ENCODE measurements around the gene COQ8A.
"Not testable (repeated sequence)": the region's sequence is repeated elsewhere in the genome, so short reads cannot be mapped to it uniquely, and the experiment has no call there.

Gene COQ8A

GRCh38 chr1:226985839-226986463, 45.9 kb downstream of the COQ8A start:
- no peak for DNase-seq

GRCh38 chr1:226986496-226987178, 46.5 kb downstream of the COQ8A start:
- no peak for DNase-seq

- DNase-seq: no peak
Measured at GRCh38 chr1:226987179-226987536, 47.1 kb downstream of the COQ8A start.

DNA sequence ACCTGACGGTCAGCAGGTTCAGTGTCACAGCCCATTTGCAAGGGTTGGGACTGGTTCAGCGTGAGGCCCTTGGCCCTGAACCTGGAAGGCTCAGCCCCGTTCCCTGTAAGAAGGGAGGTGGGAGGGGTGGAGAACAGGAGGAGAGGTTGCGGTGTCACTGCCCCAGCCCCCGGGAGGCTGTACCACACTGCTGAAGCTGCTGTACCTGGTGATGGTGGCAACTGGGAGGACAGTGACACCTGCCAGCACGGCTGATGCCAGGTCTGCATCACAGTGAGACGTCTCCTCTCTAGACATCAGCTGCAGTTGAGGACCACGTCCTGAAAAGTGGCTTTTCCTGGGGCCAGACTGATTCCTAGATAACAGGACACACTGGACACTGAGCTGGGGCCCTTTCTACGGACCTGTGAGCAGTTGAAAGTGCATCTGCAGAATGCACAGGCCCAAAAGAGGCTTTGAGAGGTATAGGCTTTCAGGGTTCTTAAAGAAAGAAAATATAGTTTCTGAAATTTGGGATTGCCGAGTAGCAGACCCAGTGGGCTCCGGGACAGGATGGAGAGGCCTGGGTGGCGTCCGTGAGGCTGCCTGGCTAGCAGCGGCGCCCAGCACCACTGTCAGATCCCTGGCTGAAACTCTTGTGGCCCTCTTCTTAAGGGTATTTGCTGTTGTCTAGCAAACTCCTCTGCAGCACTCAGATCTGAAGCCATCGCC, 47.7 kb downstream of the COQ8A start:
- DNase-seq: no peak

GRCh38 chr1:226988334-226988666, 48.2 kb downstream of the COQ8A start:
- DNase-seq: peak in 1 of 2 experiments; percentile 13

GRCh38 chr1:226989085-226989920, 49.2 kb downstream of the COQ8A start:
- no peak for DNase-seq

DNA sequence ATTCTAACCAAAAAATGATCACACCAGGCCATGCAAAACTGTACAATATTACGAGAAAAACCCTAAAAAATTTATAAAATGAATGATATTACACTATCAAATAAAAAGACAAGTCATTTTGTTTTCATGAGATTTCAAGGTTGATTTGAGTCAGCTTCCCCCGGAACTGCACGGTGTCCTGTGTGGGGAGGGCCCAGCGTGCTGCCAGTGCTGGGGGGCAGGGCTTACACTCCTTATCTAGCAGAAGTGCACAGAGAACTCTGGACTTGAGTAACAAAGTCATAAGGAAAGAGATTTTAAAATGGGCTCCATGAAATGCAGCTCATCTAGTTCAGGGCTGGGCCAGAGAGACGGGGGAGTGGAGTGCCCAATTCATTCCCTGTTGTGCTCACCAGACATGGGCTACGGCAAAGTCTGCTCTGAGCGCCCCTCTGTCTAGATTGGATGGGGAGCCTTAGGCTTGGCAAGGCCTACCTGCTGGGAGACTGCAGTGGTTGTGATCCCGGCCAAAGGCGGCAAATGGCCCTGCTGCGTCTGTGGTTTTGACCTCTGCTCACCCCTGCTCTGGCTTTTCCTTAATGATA, 50.1 kb downstream of the COQ8A start:
- no peak for DNase-seq

GRCh38 chr1:226991920-226992319, 51.8 kb downstream of the COQ8A start:
- no peak for DNase-seq

DNA sequence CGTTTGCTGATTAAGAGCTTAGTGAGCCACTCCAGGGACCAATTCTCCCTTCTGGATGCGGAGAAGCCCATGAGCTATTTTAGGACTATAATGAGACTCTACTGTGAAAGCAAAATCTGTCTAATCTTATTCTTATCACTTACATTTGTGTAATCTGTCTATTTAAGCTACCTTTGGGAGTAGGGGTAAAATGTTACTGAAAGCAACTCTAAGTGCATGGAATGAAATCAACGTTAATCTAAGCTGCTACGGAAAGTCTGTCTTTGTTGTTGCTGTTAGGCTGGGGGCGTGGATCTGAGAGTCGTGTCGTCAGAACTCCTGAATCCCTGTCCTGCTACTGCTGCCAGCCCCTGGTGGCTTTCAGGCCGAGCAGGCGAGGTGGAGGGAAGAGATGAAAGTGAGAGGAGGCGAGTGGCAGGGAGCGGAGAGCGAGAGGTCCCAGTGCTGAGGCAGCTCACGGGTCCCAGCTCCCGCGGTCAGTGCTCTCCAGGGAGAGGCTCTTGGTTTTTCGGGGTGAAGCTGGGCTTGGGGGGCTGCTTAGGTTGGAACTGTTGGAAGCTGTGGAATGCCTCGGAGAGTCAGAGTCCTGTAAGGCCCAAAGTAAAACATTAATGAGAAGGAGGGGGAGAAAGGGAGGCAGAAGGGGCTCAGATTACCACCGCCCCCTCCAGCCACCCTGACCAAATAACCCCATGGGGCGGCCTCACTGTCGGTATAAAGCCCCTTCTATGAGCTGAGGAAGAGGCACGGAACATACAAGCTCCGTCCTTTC, 53.9 kb downstream of the COQ8A start:
- no peak for DNase-seq

DNA sequence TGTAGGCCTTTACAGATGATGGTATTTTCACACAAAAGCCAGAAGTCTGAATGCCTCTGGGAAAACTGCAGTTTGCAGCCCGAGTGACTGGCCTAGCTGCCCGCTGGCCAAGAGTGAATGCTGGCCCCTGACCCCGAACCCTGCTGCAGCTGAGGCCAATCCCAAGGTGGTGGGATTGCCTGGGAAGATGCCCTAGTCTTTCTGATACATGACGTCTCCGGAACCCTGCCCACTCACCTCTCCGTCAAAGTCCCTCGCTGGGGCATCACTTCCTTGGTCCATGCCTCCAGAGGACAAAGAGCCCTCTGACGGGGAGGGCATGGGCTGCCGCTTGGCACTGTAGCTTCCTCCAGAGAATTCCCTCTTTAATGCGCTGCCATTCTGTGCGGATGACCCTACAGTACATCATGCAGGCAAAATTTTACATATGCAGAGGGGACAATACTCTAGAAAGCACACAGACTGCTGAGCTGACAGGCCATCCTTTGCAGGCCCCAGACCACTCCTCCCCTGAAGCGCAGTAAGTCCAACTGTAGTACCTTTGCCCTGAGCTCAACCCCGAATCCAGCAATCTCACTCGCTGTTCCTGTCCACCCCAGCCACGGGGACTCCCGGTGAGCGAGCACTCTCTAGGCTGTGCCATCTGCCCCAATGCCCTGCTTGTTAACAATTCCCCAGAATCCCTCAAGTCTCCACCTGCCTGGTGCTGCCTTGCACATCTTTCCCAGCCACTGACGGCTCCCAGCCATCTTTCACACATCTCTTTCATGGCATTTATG, 54.7 kb downstream of the COQ8A start:
- no peak for DNase-seq

DNA sequence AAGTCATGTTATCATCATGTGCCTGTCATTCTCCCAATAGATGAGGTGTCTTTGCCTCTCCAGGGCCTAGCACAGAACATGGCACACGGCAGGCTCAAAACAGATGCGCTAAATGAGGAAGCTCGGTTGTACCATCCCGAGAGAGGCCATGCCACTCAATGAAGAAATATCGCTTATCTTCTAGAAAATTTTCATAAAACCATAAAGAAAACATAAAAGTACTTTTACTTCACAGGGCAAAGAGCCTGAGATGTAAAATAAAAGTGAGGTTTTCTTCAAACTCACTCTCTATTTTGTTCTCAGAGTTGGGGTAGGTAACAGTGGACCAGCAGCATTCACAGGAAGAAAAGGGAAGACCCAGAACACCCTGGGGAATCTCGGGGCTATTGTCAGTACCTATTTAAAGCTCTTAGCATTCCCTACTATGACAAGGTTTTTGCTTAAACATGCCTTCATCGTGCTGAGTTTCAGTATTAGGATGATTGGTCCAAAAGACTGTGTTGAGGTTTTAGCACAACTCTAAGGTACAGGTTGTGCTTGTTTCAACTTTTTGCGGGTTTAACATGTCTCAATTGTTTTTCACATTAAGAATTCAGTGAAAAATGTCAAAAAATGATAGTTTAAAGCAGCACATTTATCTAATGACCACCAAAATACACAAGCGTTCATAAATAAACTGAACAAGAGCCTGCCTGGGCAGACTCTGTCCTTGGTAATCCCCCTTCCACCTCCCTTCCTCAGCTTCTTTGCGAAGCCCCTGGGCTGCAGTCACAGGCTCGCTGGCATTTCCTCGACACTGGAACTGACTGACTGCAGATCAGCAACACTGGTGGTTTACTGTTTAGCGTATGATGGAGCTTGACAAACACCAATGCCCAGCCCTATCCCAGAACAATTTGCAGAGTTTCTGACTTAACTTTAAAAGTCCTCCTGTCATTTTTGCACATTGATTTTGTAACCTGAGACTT, 55.6 kb downstream of the COQ8A start:
- DNase-seq: no peak

- DNase-seq: not testable (repeated sequence)
Measured at GRCh38 chr1:226999579-226999978, 59.5 kb downstream of the COQ8A start.

GRCh38 chr1:227002531-227003049, 62.5 kb downstream of the COQ8A start:
- DNase-seq: no peak

DNA sequence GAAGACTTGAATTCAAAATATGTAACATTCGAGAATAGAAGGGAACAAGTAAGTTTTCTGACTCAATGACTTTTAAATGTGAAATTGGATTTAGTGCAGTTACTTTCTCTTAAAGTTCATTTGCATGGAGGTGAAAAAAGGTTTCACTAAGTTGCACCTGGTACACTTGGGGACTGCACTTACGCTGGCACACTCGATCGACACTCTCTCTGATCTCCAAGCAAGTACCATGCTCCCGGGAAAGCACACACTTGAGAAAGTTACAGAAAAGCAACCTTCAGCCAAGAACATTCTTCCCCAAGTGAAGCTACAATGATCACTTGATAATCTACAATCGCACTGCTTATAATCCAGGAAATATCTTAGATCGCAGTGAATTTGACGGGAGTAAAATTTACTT, 63.1 kb downstream of the COQ8A start:
- no peak for DNase-seq

DNA sequence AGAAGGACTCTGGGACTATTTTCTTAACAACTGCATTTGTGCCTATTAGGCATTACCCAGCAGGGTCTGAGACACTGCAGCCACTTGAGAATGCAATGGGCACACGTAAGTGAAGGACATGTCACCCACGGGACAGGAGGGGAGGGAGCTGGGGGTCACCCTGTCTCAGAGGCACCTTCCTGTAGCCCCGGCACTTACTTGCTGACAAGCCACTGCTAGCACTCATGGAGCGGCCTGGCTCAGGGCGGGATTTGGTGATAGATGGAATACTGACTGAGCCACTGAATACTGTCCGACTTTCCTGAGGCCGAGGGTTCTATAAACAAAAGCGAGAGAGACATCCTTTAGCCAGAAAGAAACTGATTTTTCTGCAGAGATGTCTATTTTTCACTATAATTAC, 64.7 kb downstream of the COQ8A start:
- no peak for DNase-seq

DNA sequence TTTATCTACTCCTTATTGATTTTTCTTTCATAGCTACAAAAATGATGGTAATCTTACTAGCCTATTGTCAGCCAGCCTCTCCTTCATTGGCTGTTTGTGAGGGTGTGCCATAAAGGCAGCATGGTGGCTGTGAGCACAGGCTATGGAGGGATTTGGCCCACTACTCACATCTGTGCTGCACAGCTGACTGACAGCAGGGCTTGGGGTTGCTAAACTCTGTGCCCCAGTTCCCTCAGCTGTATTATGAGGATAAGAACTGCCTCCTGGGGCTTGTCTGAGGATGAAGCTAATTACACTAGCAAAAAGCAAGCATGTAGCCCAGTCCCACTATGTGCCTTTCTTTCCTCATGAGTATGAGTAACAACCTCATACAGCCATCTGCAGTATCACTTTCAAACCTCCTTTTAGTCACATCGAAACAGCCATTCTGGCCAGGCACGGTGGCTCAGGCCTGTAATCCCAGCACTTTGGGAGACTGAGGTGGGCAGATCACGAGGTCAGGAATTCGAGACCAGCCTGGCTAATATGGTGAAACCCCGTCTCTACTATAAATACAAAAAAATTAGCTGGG, 66.2 kb downstream of the COQ8A start:
- DNase-seq: no peak

- DNase-seq: no peak
Measured at GRCh38 chr1:227009937-227010336, 69.8 kb downstream of the COQ8A start.

- DNase-seq: no peak
Measured at GRCh38 chr1:227010645-227011044, 70.6 kb downstream of the COQ8A start.

DNA sequence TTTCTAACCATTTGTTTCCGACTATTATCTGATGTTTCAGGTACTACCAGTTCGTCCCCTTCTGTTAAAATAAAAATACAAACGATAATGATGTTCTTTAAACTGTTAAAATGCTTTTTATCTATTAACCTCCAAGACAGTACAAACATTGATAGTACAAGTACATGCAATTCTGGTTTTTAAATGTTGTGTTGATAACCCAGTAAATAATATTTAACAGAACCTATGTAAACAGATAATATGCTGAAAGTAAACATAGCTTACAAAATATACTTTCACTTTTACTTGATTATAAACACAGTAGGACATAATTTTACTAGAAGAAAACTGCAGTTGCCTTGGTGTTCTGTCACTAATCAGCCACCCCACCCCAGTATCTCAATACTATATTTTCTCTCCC, 76.9 kb downstream of the COQ8A start:
- no peak for DNase-seq

DNA sequence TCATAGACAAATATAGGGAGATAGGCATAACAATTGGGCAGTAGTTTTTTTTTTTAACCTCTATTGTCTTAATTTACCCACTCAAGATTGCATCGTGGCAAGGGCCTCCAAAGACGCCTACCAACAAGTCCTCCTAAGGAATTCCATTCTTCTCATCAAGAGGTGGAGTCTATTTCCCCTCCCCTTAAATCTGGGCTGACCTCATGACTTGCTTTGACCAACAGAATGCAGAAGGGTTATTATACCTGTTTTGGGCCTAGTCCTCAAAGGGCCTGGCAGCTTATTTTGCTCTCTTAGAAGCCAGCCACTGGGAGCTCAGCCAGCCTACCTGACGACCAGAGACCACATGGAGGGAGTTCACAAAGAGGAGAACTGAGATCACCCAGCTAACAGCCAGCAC, 92.3 kb downstream of the COQ8A start:
- DNase-seq: no peak
